Nephron progenitor cell (in vitro differentiated cells): Measurements from ENCODE around the gene RAD51B.

Source experiments
- DNase-seq: peaks from one replicate; pipeline ENCODE4 v3.0.0; 2021
- H3K27ac Mint-ChIP-seq: 2 replicates; pipeline ENCODE4 v1.8.0; 2021; ENCODE audit warnings: mild to moderate bottlenecking, moderate library complexity, mixed read lengths
- H3K27me3 Mint-ChIP-seq: 2 replicates; pipeline ENCODE4 v1.8.0; 2021; ENCODE audit warnings: mild to moderate bottlenecking, low read depth, mixed read lengths; ENCODE audit not compliant: poor library complexity
- H3K36me3 Mint-ChIP-seq: 2 replicates; pipeline ENCODE4 v1.8.0; 2021; ENCODE audit warnings: low read depth, mixed read lengths
- H3K4me1 Mint-ChIP-seq: 2 replicates; pipeline ENCODE4 v1.8.0; 2021; ENCODE audit warnings: mixed read lengths
- H3K4me3 Mint-ChIP-seq: 2 replicates; pipeline ENCODE4 v1.8.0; 2021; ENCODE audit warnings: mild to moderate bottlenecking, moderate library complexity, mixed read lengths
- H3K9me3 Mint-ChIP-seq: 2 replicates; pipeline ENCODE4 v1.8.0; 2021; ENCODE audit warnings: mild to moderate bottlenecking, moderate library complexity, mixed read lengths
- TF ChIP-seq, protein P1 (sequence below): fragments of 200-600 bp; sonication (generic); IDR thresholded peaks from 2 replicates; pipeline ENCODE4 v1.5.0; 2021; ENCODE audit warnings: antibody characterized with exemption

RAD51B gene

DNA sequence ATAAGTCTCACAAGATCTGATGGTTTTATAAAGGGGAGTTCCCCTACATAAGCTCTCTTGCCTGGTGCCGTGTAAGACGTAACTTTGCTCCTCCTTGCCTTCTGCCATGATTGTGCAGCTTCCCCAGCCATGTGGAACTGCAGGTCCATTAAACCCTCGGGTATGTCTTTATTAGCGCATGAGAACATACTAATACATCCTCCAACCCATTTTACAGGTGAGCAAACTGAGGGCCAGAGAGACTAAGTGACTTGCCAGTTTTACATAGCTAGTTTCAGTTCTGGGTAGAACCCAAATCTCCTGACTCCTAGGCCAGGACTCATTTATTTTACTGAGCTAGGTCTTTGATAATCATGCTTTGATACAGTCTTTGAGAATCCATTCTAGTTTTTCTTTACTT, 406.9 kb downstream of the RAD51B start:
- H3K36me3 Mint-ChIP-seq = peaks cover 18% of the 10 kb centered on the region
- TF ChIP-seq, protein P1, sequence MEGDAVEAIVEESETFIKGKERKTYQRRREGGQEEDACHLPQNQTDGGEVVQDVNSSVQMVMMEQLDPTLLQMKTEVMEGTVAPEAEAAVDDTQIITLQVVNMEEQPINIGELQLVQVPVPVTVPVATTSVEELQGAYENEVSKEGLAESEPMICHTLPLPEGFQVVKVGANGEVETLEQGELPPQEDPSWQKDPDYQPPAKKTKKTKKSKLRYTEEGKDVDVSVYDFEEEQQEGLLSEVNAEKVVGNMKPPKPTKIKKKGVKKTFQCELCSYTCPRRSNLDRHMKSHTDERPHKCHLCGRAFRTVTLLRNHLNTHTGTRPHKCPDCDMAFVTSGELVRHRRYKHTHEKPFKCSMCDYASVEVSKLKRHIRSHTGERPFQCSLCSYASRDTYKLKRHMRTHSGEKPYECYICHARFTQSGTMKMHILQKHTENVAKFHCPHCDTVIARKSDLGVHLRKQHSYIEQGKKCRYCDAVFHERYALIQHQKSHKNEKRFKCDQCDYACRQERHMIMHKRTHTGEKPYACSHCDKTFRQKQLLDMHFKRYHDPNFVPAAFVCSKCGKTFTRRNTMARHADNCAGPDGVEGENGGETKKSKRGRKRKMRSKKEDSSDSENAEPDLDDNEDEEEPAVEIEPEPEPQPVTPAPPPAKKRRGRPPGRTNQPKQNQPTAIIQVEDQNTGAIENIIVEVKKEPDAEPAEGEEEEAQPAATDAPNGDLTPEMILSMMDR = no peak
- peaks cover 15% of the 10 kb centered on the region for H3K4me1 Mint-ChIP-seq
- DNase-seq = no peak
- H3K9me3 Mint-ChIP-seq = peaks cover 18% of the 10 kb centered on the region
- H3K4me3 Mint-ChIP-seq = no peak overlapping the region
- no peaks in the 10 kb centered on the region for H3K27me3 Mint-ChIP-seq
- H3K27ac Mint-ChIP-seq = no peak overlapping the region

DNA sequence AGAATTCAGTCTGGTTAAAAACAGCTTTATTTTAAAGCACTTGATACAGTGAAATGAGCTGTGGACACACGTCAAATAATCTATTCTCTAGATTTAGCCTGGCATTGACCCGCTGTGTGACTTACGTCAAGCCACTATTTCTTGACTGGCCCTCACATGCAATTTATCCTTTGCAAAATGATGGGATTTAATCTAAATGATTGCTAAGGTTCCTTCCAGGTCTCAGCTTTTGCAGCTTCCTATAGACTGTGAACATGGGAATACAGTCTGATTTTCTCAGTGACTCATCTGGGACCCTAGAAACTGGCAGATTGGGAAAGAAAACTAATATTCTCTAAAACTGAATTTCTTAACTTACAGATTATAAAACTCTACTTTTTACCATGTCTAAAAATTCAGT, 409.1 kb downstream of the RAD51B start:
- peaks cover 5% of the 10 kb centered on the region for H3K36me3 Mint-ChIP-seq
- peaks cover 7% of the 10 kb centered on the region for H3K4me1 Mint-ChIP-seq
- TF ChIP-seq, protein P1 = no peak
- no peak for DNase-seq
- H3K4me3 Mint-ChIP-seq = no peak overlapping the region
- H3K27ac Mint-ChIP-seq = no peak overlapping the region
- H3K27me3 Mint-ChIP-seq = no peaks in the 10 kb centered on the region
- H3K9me3 Mint-ChIP-seq = peaks cover 3% of the 10 kb centered on the region

DNA sequence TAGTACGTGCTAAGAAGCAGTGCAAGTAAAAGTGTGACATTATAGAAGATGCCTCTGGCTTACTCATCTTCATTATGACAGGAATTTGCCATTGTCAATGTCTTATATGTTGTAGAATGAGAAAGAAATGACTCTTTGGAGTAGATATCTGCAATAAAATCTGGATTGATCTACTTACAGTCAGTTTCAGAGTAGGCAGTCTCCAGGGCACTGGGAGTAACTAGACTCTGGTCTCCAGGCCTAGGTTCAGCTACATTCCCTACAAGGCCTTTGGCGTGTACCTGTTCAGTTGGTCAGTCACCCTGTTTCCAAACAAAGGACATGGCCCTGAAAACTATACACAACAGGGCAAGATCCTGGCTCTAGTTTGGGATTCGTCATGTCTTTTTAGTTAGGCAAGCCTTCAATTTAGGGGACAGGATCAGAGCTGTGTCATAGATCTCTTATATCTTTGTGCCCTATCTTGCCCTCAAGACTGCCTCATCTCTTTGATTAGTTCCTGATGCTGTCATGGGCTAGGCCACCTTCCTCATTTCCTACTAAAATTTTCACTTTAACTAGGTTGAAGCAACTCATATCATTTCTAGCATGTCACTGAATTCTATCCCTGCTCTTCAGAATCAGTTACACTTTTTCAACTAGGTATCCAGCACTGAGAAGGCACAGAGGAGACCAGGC, 410.0 kb downstream of the RAD51B start:
- no peaks in the 10 kb centered on the region for H3K4me1 Mint-ChIP-seq
- no peak overlapping the region for H3K27ac Mint-ChIP-seq
- no peak overlapping the region for H3K4me3 Mint-ChIP-seq
- TF ChIP-seq, protein P1 = no peak
- no peaks in the 10 kb centered on the region for H3K27me3 Mint-ChIP-seq
- peaks cover 5% of the 10 kb centered on the region for H3K36me3 Mint-ChIP-seq
- H3K9me3 Mint-ChIP-seq = peaks cover 3% of the 10 kb centered on the region
- no peak for DNase-seq

DNA sequence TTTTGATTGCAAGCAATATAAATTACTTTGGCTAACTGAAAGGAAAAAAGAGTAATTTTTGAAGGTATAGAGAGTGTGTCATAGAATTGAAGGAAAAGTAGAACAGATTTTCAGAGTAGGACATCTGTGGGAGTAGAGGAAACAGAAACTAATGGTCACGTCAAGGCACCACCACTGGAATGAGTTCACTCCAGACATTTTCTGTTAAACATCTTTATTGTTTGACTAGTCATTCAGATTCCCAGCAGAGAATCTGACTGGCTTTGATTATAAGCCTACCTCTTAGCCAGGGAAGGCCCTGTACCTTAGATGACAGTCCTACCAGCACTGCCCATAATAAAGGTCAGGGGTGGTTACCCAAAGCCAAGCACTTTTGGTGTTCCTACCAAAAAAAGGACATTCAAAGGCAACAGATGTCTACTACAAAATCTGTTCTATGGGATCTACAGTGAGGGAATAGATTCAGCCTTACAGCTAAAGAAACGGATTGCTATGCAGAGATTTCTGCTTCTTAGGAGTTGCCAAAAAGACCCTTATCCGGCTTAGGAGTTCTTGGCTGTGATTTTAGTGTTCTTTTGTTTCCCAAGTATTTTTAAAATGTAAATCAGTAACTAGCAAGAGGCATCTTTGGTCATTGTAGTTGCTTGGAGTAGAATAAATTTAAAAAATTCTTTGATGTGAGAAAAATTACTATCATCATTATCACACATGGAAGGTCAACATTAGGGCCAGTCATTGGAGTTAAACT, 410.8 kb downstream of the RAD51B start:
- no peaks in the 10 kb centered on the region for H3K27me3 Mint-ChIP-seq
- H3K27ac Mint-ChIP-seq = no peak overlapping the region

DNA sequence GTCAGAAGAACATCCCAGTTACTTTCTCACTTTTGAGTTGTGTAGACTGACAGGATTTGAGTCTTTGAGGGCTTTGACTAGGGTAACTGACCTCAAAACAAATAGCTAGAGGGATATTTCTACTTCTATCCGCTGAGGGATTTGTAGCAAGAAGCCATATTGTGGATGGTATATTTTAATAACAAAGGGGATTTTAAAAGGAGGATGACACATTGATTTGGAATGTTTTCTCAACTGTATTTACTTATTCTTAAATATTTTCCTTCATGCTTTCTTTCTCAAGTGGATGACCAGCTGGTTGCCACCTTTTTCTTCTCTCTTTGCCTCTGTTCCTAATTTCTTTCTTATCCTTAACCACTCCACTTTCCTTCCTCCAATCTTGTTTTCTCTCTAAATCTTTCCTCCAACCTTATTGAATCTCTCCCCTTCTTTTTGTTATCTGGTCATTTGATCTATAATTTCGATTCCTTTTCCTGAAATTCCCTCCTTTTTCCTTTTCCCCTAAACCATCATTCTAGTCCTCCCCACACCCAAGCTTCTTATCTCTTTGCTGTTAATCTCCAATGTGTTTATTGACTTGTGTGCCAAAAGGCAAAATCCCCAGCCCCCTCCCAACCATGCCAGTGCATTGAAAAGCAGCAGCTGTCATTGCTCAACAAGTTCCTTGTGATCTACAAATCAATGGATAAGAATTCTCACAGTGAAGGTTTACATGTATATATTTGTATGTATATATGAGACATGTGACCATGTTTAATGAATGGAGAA, 411.6 kb downstream of the RAD51B start:
- H3K27ac Mint-ChIP-seq = no peak overlapping the region
- H3K27me3 Mint-ChIP-seq = no peaks in the 10 kb centered on the region
- no peak for DNase-seq
- H3K36me3 Mint-ChIP-seq = peaks cover 8% of the 10 kb centered on the region
- no peak overlapping the region for H3K4me3 Mint-ChIP-seq
- TF ChIP-seq, protein P1 = no peak
- H3K9me3 Mint-ChIP-seq = peaks cover 7% of the 10 kb centered on the region
- no peaks in the 10 kb centered on the region for H3K4me1 Mint-ChIP-seq

More for the DNA sequence above, 410.8 kb downstream of the RAD51B start:
- no peak for DNase-seq
- H3K9me3 Mint-ChIP-seq = peaks cover 3% of the 10 kb centered on the region
- TF ChIP-seq, protein P1 = no peak
- no peaks in the 10 kb centered on the region for H3K4me1 Mint-ChIP-seq
- H3K36me3 Mint-ChIP-seq = peaks cover 5% of the 10 kb centered on the region
- H3K4me3 Mint-ChIP-seq = no peak overlapping the region
